Renal cortex interstitium (tissue), 15 donors: ENCODE results near the gene GSTT2. TPM values are rescaled to one million over a fixed set of nuclear protein-coding genes. Genes with fewer than 3 reads are reported as not detected.
"Not testable (repeated sequence)": the region's sequence is repeated elsewhere in the genome, so short reads cannot be mapped to it uniquely, and the experiment has no call there.

Experiments
- DNase-seq, 11 donors: peaks; one replicate each; pipeline ENCODE4 v3.0.0-alpha.2; 2013; ENCODE audit warnings: low read depth in 9 of 11, low spot score in 4 of 11; ENCODE audit errors: extremely low read depth in 1 of 11
- long read RNA-seq, 16 experiments: transcript quantifications; one replicate each; lab custom pipeline, GENCODE V29; 2026
- polyA plus RNA-seq, 3 donors: library from polyadenylated mRNA; unstranded; fragments of 120-200 nt; gene quantifications; one replicate each; pipeline ENCODE4 v1.2.1, GENCODE V29; 2013; ENCODE audit not compliant: insufficient read length in 3 of 3

Gene GSTT2
- polyA plus RNA-seq: 1 to 10 TPM in 2 of 3 donors, not detected in 1; 1.8 to 2.5 TPM
- long read RNA-seq, donor 1: 0 reads
- long read RNA-seq, donor 2, partial matches to known transcripts: 7 of 15 reads
- long read RNA-seq, donor 2, other reads (novel, unspliced or antisense): 8 of 15 reads
- long read RNA-seq, donor 3: 0 reads
- long read RNA-seq, donor 4, partial matches to known transcripts: 30 of 30 reads
- long read RNA-seq, donor 4, other reads (novel, unspliced or antisense): 0 of 30 reads
- long read RNA-seq, donor 5: 0 reads
- long read RNA-seq, donor 6: 0 reads
- long read RNA-seq, donor 7: 0 reads
- long read RNA-seq, donor 8, partial matches to known transcripts: 10 of 23 reads
- long read RNA-seq, donor 8, other reads (novel, unspliced or antisense): 13 of 23 reads
- long read RNA-seq, donor 9, partial matches to known transcripts: 11 of 20 reads
- long read RNA-seq, donor 9, other reads (novel, unspliced or antisense): 9 of 20 reads
- long read RNA-seq, donor 10: 0 reads
- long read RNA-seq, donor 11: 0 reads
- long read RNA-seq, donor 12, partial matches to known transcripts: 7 of 8 reads
- long read RNA-seq, donor 12, other reads (novel, unspliced or antisense): 0 of 8 reads
- long read RNA-seq, donor 13, partial matches to known transcripts: 5 of 5 reads
- long read RNA-seq, donor 13, other reads (novel, unspliced or antisense): 0 of 5 reads
- long read RNA-seq, donor 14, partial matches to known transcripts: 29 of 29 reads
- long read RNA-seq, donor 14, other reads (novel, unspliced or antisense): 0 of 29 reads
- long read RNA-seq, donor 15: 0 reads
- long read RNA-seq, donor 16: 0 reads

GRCh38 chr22:23979557-23980240 lies at the start of gene GSTT2:
TSS of gene GSTT2 (plus strand) at chr22:23980134.
- DNase-seq: not testable (repeated sequence)

DNA sequence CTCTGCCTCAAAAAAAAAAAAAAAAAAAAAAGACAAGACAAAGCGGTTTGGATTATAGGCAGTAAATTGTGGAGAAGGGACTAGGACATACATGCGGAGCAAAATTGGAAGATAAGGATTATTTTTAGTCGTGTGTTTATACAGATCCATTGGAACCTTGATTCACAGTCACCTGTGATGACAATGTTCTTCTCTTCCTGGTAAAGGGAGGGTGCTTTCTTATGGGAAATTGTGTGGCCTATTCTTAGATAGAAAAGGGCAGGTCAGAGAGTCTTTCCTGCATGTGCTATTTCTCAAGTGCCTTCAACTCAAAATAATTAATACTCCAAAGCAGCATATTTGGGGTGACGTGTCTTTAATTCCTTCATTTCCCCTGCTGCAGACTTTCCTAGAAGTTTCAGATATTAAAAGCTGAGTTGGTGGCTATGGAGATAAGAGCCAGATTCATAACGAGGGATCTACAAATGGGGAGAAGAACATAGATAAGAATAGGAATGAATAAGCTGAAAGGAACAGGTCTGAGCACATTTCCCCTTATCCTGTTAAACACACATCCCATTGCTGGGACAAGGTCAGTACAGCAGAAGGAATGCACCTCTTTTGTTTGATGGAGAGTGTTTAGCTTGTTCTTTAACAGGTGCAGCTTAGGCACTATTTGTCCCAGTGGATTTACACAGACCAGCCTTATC lies 41.5 kb upstream of the GSTT2 start:
- DNase-seq: no peak

- no peak for DNase-seq
Measured at GRCh38 chr22:23939017-23939357, 40.9 kb upstream of the GSTT2 start.

DNA sequence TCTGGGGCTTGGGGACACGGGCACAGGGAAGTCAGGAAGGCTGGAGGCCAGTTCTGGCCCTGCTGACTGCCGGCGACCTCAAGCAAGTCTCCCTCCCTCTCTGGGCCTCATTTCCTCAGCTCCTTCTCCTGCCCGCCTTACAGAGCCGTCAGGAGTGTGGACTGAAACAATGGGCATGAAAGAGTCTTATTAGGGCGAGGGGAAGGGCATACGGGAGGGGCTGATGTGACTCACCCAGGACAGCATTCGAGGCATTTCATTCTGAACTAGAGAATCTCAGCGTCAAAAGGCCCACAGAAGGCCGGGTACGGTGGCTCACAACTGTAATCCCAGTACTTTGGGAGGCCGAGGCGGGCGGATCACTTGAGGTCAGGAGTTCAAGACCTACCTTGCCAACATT lies 39.8 kb upstream of the GSTT2 start:
- not testable (repeated sequence) for DNase-seq

- not testable (repeated sequence) for DNase-seq
Measured at GRCh38 chr22:23947391-23947790, 32.5 kb upstream of the GSTT2 start.

GRCh38 chr22:23949764-23950163 lies 30.2 kb upstream of the GSTT2 start:
- not testable (repeated sequence) for DNase-seq

DNA sequence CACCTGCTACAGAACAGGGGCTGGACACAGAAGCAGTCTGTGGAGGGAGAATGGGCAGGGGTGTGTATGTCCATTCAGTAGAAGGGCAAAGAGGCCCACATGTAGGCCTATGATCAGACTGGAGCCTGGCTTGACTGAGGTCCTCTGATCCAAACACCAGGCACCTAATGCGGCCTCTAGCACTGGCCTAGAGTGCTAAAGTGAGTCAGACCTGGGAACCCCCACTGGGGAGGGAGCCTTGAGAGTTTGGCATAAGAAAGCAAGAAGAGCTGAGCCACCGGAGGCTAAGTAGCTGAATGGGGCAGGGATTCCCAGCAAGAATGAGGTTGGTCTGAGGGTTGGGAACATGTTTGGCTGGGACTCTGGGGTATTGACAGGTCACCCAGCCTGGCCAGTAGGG lies 28.6 kb upstream of the GSTT2 start:
- not testable (repeated sequence) for DNase-seq

DNA sequence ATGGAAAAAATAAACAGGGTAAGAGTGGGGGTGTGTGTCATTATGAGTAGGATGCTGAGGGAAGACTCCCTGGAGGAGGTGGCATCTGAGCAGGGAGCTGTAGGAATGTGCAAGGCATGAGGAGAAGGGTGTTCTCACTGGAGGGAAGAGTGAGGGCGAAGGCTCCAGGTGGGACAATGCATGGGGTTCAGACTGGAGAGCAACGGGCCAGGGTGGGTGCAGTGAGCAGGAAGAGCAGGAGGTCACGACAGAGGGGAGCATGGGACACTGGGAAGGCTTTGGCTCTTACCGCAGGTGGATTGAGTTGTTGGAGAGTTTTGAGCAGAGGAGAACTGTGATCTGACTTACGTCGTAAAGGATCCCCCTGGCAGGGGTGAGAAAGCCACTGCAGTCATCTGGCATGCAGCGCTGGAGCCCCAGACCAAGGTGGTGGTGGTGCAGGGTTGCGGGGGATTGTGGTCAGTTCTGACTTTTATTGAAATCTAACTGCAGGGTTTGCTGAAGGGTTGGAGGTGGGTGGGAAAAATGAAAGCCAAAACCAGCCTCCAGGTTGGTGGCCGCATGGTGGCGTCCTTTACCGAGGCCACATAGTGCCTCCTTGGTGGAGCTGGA lies 27.0 kb upstream of the GSTT2 start:
- not testable (repeated sequence) for DNase-seq

DNA sequence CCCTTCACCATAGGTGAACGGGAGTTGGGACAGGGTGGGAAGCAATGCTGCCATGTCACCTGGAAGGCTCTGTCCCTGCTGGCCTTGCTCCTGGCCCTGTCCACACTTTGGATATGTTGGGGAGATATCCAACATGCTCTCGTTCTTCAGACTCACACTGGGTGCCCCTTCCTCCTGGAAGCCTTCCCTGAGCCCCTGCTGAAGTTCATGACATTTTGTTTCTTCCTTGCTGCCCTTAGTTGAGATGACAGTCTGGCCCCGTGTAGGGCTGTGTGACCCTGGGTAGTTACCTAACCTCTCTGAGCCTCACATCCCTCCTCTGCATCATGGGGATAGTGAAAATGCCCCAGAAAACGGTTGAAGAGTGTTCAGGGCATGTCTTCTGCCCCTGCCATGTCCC lies 26.4 kb upstream of the GSTT2 start:
- DNase-seq: not testable (repeated sequence)

- DNase-seq: not testable (repeated sequence)
Measured at GRCh38 chr22:23954193-23954990, 25.5 kb upstream of the GSTT2 start.

DNA sequence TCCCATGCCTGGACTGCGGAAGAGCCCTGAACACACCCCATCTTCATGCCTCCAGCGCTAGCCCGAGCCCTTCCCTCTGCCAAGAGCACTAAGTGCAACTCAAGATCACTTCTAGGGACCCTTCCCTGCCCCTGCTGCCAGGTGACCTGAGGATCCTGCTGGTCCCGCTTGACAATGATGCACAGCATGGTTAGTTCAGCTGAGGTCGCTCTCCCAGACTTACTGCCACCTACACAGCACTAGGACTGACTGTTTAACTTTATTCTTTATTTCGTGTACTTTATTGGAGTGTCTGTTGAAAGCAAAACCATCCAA lies 25.0 kb upstream of the GSTT2 start:
- not testable (repeated sequence) for DNase-seq

DNA sequence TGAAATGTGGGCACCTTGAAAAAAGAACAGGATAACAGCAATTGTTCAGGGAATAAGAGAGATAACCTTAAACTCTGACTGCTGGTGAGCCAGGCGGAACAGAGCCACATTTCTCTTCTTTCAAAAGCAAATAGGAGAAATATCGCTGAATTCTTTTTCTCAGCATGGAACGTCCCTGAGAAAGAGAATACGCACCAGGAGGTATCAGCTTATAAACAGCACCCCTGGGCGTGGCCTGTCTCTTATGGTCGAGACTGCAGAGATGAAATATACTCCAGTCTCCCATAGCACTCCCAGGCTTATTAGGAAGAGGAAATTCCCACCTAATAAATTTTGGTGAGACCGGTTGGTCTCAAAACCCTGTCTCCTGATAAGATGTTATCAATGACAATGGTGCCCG lies 24.0 kb upstream of the GSTT2 start:
- DNase-seq: not testable (repeated sequence)

- peak; percentile 36 to 87 (median 56) for DNase-seq
Measured at GRCh38 chr22:23956301-23956900, 23.5 kb upstream of the GSTT2 start.

DNA sequence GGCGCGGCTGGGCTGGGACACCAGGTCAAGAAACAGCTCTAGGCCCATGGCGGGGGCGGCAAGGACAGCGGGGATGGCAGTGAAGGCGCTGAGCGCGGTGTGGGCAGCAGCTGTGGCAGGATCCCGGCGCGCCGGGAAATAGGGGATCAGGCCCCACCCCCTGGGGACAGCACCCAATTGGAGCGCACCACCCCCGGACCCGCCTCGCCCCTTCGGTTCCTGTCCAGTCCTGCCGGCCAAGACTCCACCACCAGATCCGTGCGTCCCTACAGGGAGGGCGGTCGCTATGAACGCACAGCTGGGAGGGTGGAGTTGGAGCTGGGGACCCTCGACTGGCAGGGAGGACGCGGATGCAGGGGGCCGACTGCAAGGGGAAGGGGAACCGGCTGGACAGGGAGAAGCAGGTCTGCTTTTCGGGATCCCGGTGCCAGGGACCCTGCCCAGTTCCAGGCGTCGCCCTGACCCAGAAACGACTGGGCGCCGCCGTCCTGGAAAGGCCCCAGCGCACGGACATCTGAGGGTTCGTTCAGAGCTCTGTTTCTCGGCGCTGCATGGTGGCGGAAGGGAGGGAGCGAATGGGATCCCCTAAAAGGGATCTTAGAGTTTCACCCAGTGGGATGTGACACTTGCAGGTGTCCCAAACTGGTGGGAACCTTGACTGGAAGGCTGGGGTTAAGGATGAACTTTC lies 18.7 kb upstream of the GSTT2 start, which contains the start of gene GSTT2B:
GSTT2B (minus strand) TSS at position 112 of the 688 bp plus-strand sequence; CDS start at position 48, 64 bp downstream.
- DNase-seq: not testable (repeated sequence)

- DNase-seq: not testable (repeated sequence)
Measured at GRCh38 chr22:23966094-23966493, 13.8 kb upstream of the GSTT2 start.

DNA sequence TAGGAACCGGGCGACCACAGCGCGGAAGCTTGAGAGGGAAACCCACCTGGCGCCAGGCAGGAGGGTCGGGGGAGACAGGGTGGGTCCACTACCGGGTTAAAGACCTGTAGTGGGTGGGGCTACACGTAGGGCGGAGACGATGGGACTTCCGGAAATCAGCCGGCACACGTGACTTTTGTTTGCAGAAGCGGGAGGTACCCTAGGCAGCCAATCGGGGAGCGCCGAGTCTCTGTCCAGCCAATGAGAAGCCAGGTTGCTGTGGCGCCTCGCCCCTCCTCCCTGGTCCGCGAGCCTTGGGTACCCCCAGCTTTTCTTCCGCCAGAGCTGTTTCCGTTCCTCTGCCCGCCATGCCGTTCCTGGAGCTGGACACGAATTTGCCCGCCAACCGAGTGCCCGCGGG lies 13.4 kb upstream of the GSTT2 start, which contains the start of gene DDTL:
DDTL (plus strand) TSS at position 321 of the 400 bp plus-strand sequence; CDS start at position 348, 27 bp downstream.
- DNase-seq: not testable (repeated sequence)

DNA sequence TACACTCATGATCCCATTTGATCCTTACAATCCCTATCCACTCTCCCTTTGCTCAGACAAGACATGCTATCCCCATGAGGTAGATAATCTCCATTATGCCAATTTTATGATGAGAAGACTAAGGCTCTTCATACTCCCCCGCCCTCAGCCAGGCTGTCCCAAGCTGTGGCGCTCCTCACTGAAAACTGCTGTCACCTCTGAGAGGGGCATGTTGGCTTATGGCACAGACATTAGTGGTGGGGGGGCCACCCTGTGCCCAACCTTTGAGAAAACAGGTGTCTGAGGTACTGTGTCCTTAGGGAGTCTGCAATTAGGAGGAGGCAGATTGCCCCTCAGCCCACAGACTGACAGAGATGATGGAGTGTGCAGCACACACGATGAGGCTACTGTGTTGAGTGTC lies 10.9 kb upstream of the GSTT2 start:
- DNase-seq: no peak
